PC-3 (cell line): ENCODE data around the gene P2RY4. TPM values are rescaled to one million over a fixed set of nuclear protein-coding genes. Genes with fewer than 3 reads are reported as not detected.
A peak's percentile ranks its signal among the peaks of the same experiment; 100 is the strongest.

Experiments used
- ATAC-seq: fragments of 200-7000 bp; cut with Tn5 transposase; 2 replicates; pipeline ENCODE4 v1.9.1; 2020; ENCODE audit warnings: mild to moderate bottlenecking, moderate library complexity
- BruUV-seq: library from RNA; stranded (reverse); fragments of 400-500 nt; replicated peaks from 2 replicates; lab custom pipeline; 2021; lab: Mats Ljungman, UMichigan
- CTCF ChIA-PET: fragments of 300-600 bp; sonication (Branson Sonifier 250); formaldehyde crosslinking; loops from one replicate; lab custom pipeline; 2022; ENCODE audit warnings: antibody characterized with exemption; lab: Charles Lee
- POLR2A ChIA-PET: fragments of 300-600 bp; sonication (Branson Sonifier 250); formaldehyde crosslinking; loops from one replicate; lab custom pipeline; 2022; ENCODE audit warnings: antibody characterized with exemption; ENCODE audit not compliant: unreplicated experiment; lab: Charles Lee
- DNase-seq: peaks from one replicate; pipeline ENCODE4 v3.0.0-alpha.2; 2015
- H2AFZ ChIP-seq: fragments of 300-600 bp; sonication (generic); 2 replicates; pipeline ENCODE4 v1.6.0; 2016; ENCODE audit warnings: antibody characterized with exemption, low read length
- H3F3A ChIP-seq: fragments of 300-600 bp; sonication (generic); one replicate; pipeline ENCODE4 v1.6.0; 2017; ENCODE audit warnings: antibody characterized with exemption, low read length, control low read depth, mild to moderate bottlenecking; ENCODE audit not compliant: unreplicated experiment
- H3K27ac ChIP-seq: fragments of 300-600 bp; sonication (generic); 2 replicates; pipeline ENCODE4 v1.5.1; 2016; ENCODE audit warnings: mild to moderate bottlenecking, low read length
- H3K27me3 ChIP-seq: fragments of 300-600 bp; sonication (generic); 2 replicates; pipeline ENCODE4 v1.6.1; 2016; ENCODE audit warnings: low read length, mixed read lengths
- H3K36me3 ChIP-seq: fragments of 300-600 bp; sonication (generic); 2 replicates; pipeline ENCODE4 v1.6.1; 2016; ENCODE audit warnings: low read depth, mixed run types, low read length, mixed read lengths
- H3K4me1 ChIP-seq: fragments of 300-600 bp; sonication (generic); 2 replicates; pipeline ENCODE4 v1.5.1; 2016; ENCODE audit warnings: low read length; ENCODE audit not compliant: insufficient read depth
- H3K4me2 ChIP-seq: fragments of 300-600 bp; sonication (generic); 2 replicates; pipeline ENCODE4 v1.6.0; 2016; ENCODE audit warnings: low read length
- H3K4me3 ChIP-seq: fragments of 300-600 bp; sonication (generic); 2 replicates; pipeline ENCODE4 v1.5.1; 2016; ENCODE audit warnings: mild to moderate bottlenecking, low read length, mixed read lengths
- H3K79me2 ChIP-seq: fragments of 300-600 bp; sonication (generic); 2 replicates; pipeline ENCODE4 v1.6.1; 2017; ENCODE audit warnings: low read length, mixed read lengths
- H3K9ac ChIP-seq: fragments of 300-600 bp; sonication (generic); 2 replicates; pipeline ENCODE4 v1.6.0; 2016; ENCODE audit warnings: mild to moderate bottlenecking, low read length
- H3K9me2 ChIP-seq: fragments of 300-600 bp; sonication (generic); replicated peaks from 2 replicates; pipeline ENCODE4 v1.6.1; 2016; ENCODE audit warnings: mixed run types, low read length, mixed read lengths
- H3K9me3 ChIP-seq: fragments of 300-600 bp; sonication (generic); 2 replicates; pipeline ENCODE4 v1.6.1; 2016; ENCODE audit warnings: low read length, mixed read lengths
- H4K20me1 ChIP-seq: fragments of 300-600 bp; sonication (generic); 2 replicates; pipeline ENCODE4 v1.6.1; 2016; ENCODE audit warnings: low read length, mixed read lengths
- EZH2 ChIP-seq: fragments of 300-600 bp; sonication (generic); IDR thresholded peaks from one replicate; pipeline ENCODE4 v1.6.1; 2017; ENCODE audit warnings: antibody characterized with exemption, mild to moderate bottlenecking, low read length; ENCODE audit not compliant: unreplicated experiment
- EZH2phosphoT487 ChIP-seq: fragments of 300-600 bp; sonication (generic); IDR thresholded peaks from 2 replicates; pipeline ENCODE4 v1.6.1; 2018; ENCODE audit warnings: mild to moderate bottlenecking, antibody characterized with exemption, low read length, borderline replicate concordance
- intact Hi-C: fragments of 100-400 bp; cut with micrococcal nuclease; formaldehyde crosslinking; loops from 2 replicates; pipeline ENCODE4 v1.9.0; 2023
- total RNA-seq: library from RNA; depleted of rRNA; stranded (reverse); fragments of >200 nt; gene quantifications from 2 replicates; pipeline ENCODE4 v1.2.3, GENCODE V29; 2014
- TF ChIP-seq, protein P1 (sequence below): fragments of 300-600 bp; sonication (generic); conservative IDR thresholded peaks from 2 replicates; pipeline ENCODE4 v1.5.1; 2017; ENCODE audit warnings: antibody characterized with exemption, low read depth, mild to moderate bottlenecking, low read length

Gene P2RY4
- total RNA-seq, 1 experiment from 2014 or later = 0.62 TPM

DNA sequence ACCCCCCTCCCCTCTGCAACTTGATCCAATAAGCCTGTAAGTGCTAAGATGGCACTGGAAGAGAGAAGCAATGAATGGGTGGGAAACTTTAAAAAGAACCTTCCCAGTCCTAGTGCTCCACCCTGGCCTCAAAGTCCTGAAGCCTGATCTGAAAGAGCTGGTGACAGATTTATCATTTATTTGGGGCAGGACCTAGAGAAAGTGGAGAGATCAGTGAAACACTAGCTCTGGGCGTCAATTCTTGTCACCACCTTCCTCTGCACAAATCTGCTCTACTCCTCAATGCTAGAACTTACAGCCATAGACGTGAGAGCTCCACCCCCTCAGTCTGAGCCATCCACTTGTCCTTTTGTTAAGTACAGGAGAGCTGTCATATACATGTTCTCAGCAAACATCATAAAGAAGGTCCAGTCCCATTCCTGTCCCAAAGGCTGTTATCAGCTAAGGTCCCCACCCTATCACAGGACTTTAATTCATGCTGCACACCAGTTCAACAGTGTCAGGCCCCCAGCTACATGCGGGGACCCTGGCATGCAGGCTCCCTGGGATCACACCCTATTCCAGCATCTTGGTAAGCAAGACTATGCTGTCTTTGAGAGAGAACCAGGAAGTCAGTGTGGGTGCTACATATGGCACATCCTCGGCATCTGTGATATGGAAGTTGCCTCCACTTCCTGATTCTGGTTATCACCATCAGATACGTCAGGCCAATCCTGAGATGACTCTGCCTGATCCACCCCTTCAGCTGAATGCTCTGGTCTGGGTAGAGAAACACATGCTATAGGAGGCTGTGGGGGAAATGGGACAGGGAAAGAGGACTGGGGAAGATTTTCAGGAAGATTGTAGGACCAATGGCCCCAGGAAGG lies 2.3 kb downstream of the P2RY4 start:
- Histone ChIP-seq H4K20me1 (no peaks in the 10 kb centered on the region), H2AFZ (no peak overlapping the region), H3K9ac (no peak overlapping the region), H3K27ac (no peak overlapping the region), H3K27me3 (no peaks in the 10 kb centered on the region), H3K4me3 (no peak overlapping the region), H3F3A (no peaks in the 10 kb centered on the region), H3K79me2 (no peaks in the 10 kb centered on the region), H3K4me2 (no peak overlapping the region), H3K9me2 (no peaks in the 10 kb centered on the region), H3K4me1 (peaks cover 29% of the 10 kb centered on the region), H3K9me3 (no peaks in the 10 kb centered on the region), H3K36me3 (no peaks in the 10 kb centered on the region)
- DNase-seq = no peak
- intact Hi-C loops = no loop called here
- CTCF ChIA-PET = no interaction called here
- POLR2A ChIA-PET = no interaction called here
- BruUV-seq = no TSS peak
- no peak for ATAC-seq
- TF ChIP-seq EZH2 (no peak), EZH2phosphoT487 (no peak)
- TF ChIP-seq, protein P1, sequence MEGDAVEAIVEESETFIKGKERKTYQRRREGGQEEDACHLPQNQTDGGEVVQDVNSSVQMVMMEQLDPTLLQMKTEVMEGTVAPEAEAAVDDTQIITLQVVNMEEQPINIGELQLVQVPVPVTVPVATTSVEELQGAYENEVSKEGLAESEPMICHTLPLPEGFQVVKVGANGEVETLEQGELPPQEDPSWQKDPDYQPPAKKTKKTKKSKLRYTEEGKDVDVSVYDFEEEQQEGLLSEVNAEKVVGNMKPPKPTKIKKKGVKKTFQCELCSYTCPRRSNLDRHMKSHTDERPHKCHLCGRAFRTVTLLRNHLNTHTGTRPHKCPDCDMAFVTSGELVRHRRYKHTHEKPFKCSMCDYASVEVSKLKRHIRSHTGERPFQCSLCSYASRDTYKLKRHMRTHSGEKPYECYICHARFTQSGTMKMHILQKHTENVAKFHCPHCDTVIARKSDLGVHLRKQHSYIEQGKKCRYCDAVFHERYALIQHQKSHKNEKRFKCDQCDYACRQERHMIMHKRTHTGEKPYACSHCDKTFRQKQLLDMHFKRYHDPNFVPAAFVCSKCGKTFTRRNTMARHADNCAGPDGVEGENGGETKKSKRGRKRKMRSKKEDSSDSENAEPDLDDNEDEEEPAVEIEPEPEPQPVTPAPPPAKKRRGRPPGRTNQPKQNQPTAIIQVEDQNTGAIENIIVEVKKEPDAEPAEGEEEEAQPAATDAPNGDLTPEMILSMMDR = no peak

DNA sequence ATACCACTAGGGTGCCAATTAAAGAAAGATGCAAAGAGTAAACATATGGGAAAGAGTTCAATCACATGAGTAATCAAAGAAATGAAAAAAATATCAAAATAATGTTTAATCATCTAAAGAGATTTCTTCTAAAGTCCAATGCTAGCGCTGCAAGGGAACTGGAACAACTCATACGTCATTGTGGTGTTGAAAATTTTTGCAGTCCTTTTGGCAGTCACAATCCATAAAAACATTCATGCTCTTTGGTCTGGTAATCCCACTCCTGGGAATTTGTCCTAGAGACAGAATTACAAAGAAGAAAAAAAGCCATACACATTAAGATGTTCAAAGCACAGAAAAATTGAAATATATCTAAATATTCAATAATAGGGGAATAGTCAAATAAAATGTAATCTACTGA lies 4.6 kb downstream of the P2RY4 start:
- no peaks in the 10 kb centered on the region for H3K9me3 ChIP-seq
- ATAC-seq (no peak), DNase-seq (no peak)
- H3K36me3 ChIP-seq = no peaks in the 10 kb centered on the region
- ChIA-PET POLR2A (no interaction called here), CTCF (no interaction called here)
- H3K4me2 ChIP-seq = no peak overlapping the region
- H3K4me1 ChIP-seq = peaks cover 35% of the 10 kb centered on the region
- no peak overlapping the region; the same call in 1 of the 2 replicates for H3K27ac ChIP-seq
- TF ChIP-seq EZH2phosphoT487 (no peak), EZH2 (no peak)
- TF ChIP-seq, protein P1 = no peak
- H3K9me2 ChIP-seq = no peaks in the 10 kb centered on the region
- no peaks in the 10 kb centered on the region for H3F3A ChIP-seq
- H3K4me3 ChIP-seq = no peak overlapping the region
- H3K9ac ChIP-seq = no peak overlapping the region
- no peaks in the 10 kb centered on the region for H3K79me2 ChIP-seq
- intact Hi-C loops = no loop called here
- no peaks in the 10 kb centered on the region for H3K27me3 ChIP-seq
- BruUV-seq = no TSS peak
- H2AFZ ChIP-seq = no peak overlapping the region
- H4K20me1 ChIP-seq = no peaks in the 10 kb centered on the region

DNA sequence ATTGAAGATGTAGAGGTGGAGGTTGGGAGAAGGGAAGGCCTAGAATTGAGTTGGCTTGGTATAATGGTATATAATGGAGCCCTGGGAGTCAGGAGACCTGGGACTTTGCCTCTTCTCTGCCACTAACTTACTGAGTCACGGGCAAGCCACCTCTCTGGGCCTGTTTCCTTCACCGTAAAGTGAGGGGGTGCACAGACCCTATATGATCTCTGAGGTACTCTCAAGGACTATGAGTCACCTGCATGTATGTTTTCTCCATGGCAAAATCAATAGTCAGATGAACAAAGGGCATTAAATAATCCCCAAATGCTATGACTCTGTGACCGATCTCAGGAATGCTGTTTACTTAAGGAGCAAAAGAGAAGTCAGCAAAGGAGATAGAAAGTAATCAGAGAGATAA lies 5.1 kb downstream of the P2RY4 start:
- Histone ChIP-seq H2AFZ (no peak overlapping the region), H3K9ac (peak overlapping the region; percentile 46; the same call in 1 of the 2 replicates), H3K4me3 (no peak overlapping the region), H3K27ac (peak overlapping the region; percentile 94), H3F3A (no peaks in the 10 kb centered on the region), H3K9me3 (no peaks in the 10 kb centered on the region), H3K9me2 (no peaks in the 10 kb centered on the region), H4K20me1 (no peaks in the 10 kb centered on the region), H3K4me2 (peak overlapping the region; percentile 48), H3K27me3 (no peaks in the 10 kb centered on the region), H3K4me1 (peaks cover 35% of the 10 kb centered on the region), H3K36me3 (no peaks in the 10 kb centered on the region), H3K79me2 (no peaks in the 10 kb centered on the region)
- ChIA-PET POLR2A (no interaction called here), CTCF (no interaction called here)
- TF ChIP-seq EZH2phosphoT487 (no peak), EZH2 (no peak)
- TF ChIP-seq, protein P1 = no peak
- DNase-seq = peak; percentile 61
- no TSS peak for BruUV-seq
- intact Hi-C loops = no loop called here
- ATAC-seq = peak; percentile 38
